Tibial artery (tissue), 4 donors: Measurements from ENCODE around the gene C6orf89.

Experiments
- DNase-seq, 2 donors: peaks; one replicate each; pipeline ENCODE4 v3.0.0-alpha.2; 2019
- H3K27ac ChIP-seq, 2 donors: fragments of 200-600 bp; sonication (generic) in 1 of 2; 1 replicate in 1 of 2; 2 replicates in 1 of 2; pipeline ENCODE4 v1.5.1; 2018 to 2019; ENCODE audit warnings: mild to moderate bottlenecking in 1 of 2
- H3K27me3 ChIP-seq, 2 donors: fragments of 200-600 bp; sonication (generic) in 1 of 2; one replicate each; pipeline versions ENCODE4 v1.5.1 to v1.6.0; 2016 to 2019
- H3K36me3 ChIP-seq, 3 donors: fragments of 200-600 bp; sonication (generic) in 2 of 3; one replicate each; pipeline ENCODE4 v1.5.1; 2016 to 2019; ENCODE audit warnings: mild to moderate bottlenecking in 2 of 3
- H3K4me1 ChIP-seq, 4 donors: fragments of 200-600 bp; sonication (generic) in 2 of 4; 1 replicate in 3 of 4; 2 replicates in 1 of 4; pipeline ENCODE4 v1.5.1; 2016 to 2019
- H3K4me3 ChIP-seq, 2 donors: fragments of 200-600 bp; sonication (generic) in 1 of 2; 1 replicate in 1 of 2; 2 replicates in 1 of 2; pipeline ENCODE4 v1.5.1; 2018 to 2019; ENCODE audit warnings: mild to moderate bottlenecking in 2 of 2
- H3K9me3 ChIP-seq, 3 donors: fragments of 200-600 bp; sonication (generic) in 1 of 3; one replicate each; pipeline ENCODE4 v1.5.1; 2016 to 2019
- CTCF ChIP-seq, 2 experiments: fragments of 200-600 bp in 1 of 2; fragments of 450-650 bp in 1 of 2; IDR thresholded peaks; one replicate each; pipeline ENCODE4 v1.5.1; 2017 to 2019; ENCODE audit warnings: antibody characterized with exemption in 2 of 2, mild to moderate bottlenecking in 1 of 2, moderate library complexity in 1 of 2
- intact Hi-C: fragments of 100-400 bp; cut with DNase I; formaldehyde crosslinking; loops from one replicate; pipeline ENCODE4 v1.15.0; 2023; ENCODE audit warnings: low total_unique reads

Gene C6orf89

GRCh38 chr6:36867471-36868224 lies 18.1 kb upstream of the C6orf89 start:
- H3K36me3 ChIP-seq: peaks cover 0 to 36% (median 10%) of the 10 kb centered on the region in 3 donors
- intact Hi-C loops: no loop called here
- H3K4me3 ChIP-seq: no peak overlapping the region
- H3K27me3 ChIP-seq: no peaks in the 10 kb centered on the region
- TF ChIP-seq CTCF (IDR thresholded peaks at IDR 0.05): no peak
- no peak for DNase-seq
- H3K27ac ChIP-seq: no peak overlapping the region
- no peaks in the 10 kb centered on the region for H3K4me1 ChIP-seq
- H3K9me3 ChIP-seq: no peaks in the 10 kb centered on the region

- no peak for DNase-seq
- H3K27me3 ChIP-seq: no peaks in the 10 kb centered on the region
- H3K27ac ChIP-seq: no peak overlapping the region
- H3K36me3 ChIP-seq: peaks cover 0 to 28% (median 7%) of the 10 kb centered on the region in 3 donors
- TF ChIP-seq CTCF (IDR thresholded peaks at IDR 0.05): no peak
- peaks cover 0 to 16% (median 4%) of the 10 kb centered on the region in 4 donors for H3K4me1 ChIP-seq
- H3K9me3 ChIP-seq: no peaks in the 10 kb centered on the region
- intact Hi-C loops: no loop called here
- no peak overlapping the region for H3K4me3 ChIP-seq
These were observed 14.1 kb upstream of the C6orf89 start for GRCh38 chr6:36871686-36872085.

GRCh38 chr6:36873115-36873514 lies 12.6 kb upstream of the C6orf89 start:
- Histone ChIP-seq H3K4me3 (no peak overlapping the region), H3K4me1 (peaks cover 0 to 16% (median 4%) of the 10 kb centered on the region in 4 donors), H3K9me3 (no peaks in the 10 kb centered on the region), H3K27ac (no peak overlapping the region), H3K36me3 (peaks cover 0 to 28% (median 7%) of the 10 kb centered on the region in 3 donors), H3K27me3 (no peaks in the 10 kb centered on the region)
- no peak for DNase-seq
- no peak for TF ChIP-seq CTCF (IDR thresholded peaks at IDR 0.05)
- intact Hi-C loops: no loop called here

- H3K36me3 ChIP-seq: peaks cover 0 to 25% (median 7%) of the 10 kb centered on the region in 3 donors
- intact Hi-C loops: no loop called here
- H3K27me3 ChIP-seq: no peaks in the 10 kb centered on the region
- no peaks in the 10 kb centered on the region for H3K9me3 ChIP-seq
- no peak for DNase-seq
- peak overlapping the region; percentile 81 to 84 for H3K4me3 ChIP-seq
- peaks cover 0 to 16% (median 4%) of the 10 kb centered on the region in 4 donors for H3K4me1 ChIP-seq
- no peak for TF ChIP-seq CTCF (IDR thresholded peaks at IDR 0.05)
- peak overlapping the region in 1 of 2 donors; percentile 81 for H3K27ac ChIP-seq
These were observed 11.9 kb upstream of the C6orf89 start for GRCh38 chr6:36873612-36874442.

- H3K9me3 ChIP-seq: no peaks in the 10 kb centered on the region
- peak within 1 kb of the TSS; percentile 81 to 84 for H3K4me3 ChIP-seq
- DNase-seq: peak; percentile 75 to 87
- TF ChIP-seq CTCF (IDR thresholded peaks at IDR 0.05): no peak
- peak within 1 kb of the TSS; percentile 77 to 81 for H3K27ac ChIP-seq
- no peaks in the 10 kb centered on the region for H3K27me3 ChIP-seq
- intact Hi-C loops: no loop called here
- peaks cover 0 to 16% (median 4%) of the 10 kb centered on the region in 4 donors for H3K4me1 ChIP-seq
- H3K36me3 ChIP-seq: peaks cover 0 to 17% (median 0%) of the 10 kb centered on the region in 3 donors
These were observed 11.1 kb upstream of the C6orf89 start, which contains the start of gene PPIL1 for GRCh38 chr6:36874443-36875249. Gene PPIL1 (minus strand): TSS chr6:36874803. CDS start chr6:36874772, 31 bp downstream.
